Thoracic aorta (tissue), 2 donors: ENCODE data around the gene TRPM2. TPM values are rescaled to one million over a fixed set of nuclear protein-coding genes. Genes with fewer than 3 reads are reported as not detected.

ENCODE experiments used
- ATAC-seq: fragments of 150-250 bp; one replicate; pipeline ENCODE4 v1.8.0; 2017; ENCODE audit warnings: low read depth; ENCODE audit not compliant: insufficient number of reproducible peaks, low FRiP score
- DNase-seq: peaks from one replicate; pipeline ENCODE4 v3.0.0-alpha.2; 2020; ENCODE audit warnings: low spot score
- H3K27ac ChIP-seq, 2 donors: fragments of 200-600 bp; sonication (generic); 1 replicate in 1 of 2; 2 replicates in 1 of 2; pipeline ENCODE4 v1.5.1; 2016; ENCODE audit warnings: mild to moderate bottlenecking in 2 of 2, moderate library complexity in 2 of 2
- H3K27me3 ChIP-seq: fragments of 200-600 bp; sonication (generic); replicated peaks from 2 replicates; pipeline ENCODE4 v1.6.0; 2016; ENCODE audit warnings: mild to moderate bottlenecking; ENCODE audit not compliant: insufficient read depth
- H3K36me3 ChIP-seq: fragments of 200-600 bp; sonication (generic); one replicate; pipeline ENCODE4 v1.5.1; 2016
- H3K4me1 ChIP-seq, 2 donors: fragments of 200-600 bp; sonication (generic); 1 replicate in 1 of 2; 2 replicates in 1 of 2; pipeline versions ENCODE4 v1.5.1 to v1.6.0; 2016; ENCODE audit warnings: low read depth in 2 of 2, mild to moderate bottlenecking in 1 of 2; ENCODE audit not compliant: control insufficient read depth in 1 of 2
- H3K4me3 ChIP-seq: fragments of 200-600 bp; sonication (generic); 2 replicates; pipeline ENCODE4 v1.5.1; 2016; ENCODE audit warnings: mild to moderate bottlenecking
- H3K9me3 ChIP-seq: fragments of 200-600 bp; sonication (generic); 2 replicates; pipeline ENCODE4 v1.5.1; 2016
- CTCF ChIP-seq: fragments of 200-600 bp; sonication (generic); IDR thresholded peaks from one replicate; pipeline ENCODE4 v1.5.1; 2019; ENCODE audit warnings: antibody characterized with exemption
- total RNA-seq, 2 donors: library from RNA; depleted of rRNA; stranded (reverse); fragments of >200 nt; gene quantifications; one replicate each; pipeline versions ENCODE4 v1.1.0 to v1.2.3, GENCODE V29; 2016

The TRPM2 gene
- total RNA-seq, 2 donors from 2014 or later, result 10.4 to 12.9 TPM

- Histone ChIP-seq H3K27ac (no peak overlapping the region), H3K27me3 (no peaks in the 10 kb centered on the region), H3K4me3 (no peak overlapping the region), H3K9me3 (peaks cover 20% of the 10 kb centered on the region), H3K36me3 (peaks cover 3% of the 10 kb centered on the region), H3K4me1 (no peaks in the 10 kb centered on the region)
- DNase-seq (no peak), ATAC-seq (no peak)
- no peak for TF ChIP-seq CTCF
Observed at GRCh38 chr21:44382536-44382935, 29.1 kb downstream of the TRPM2 start.

GRCh38 chr21:44383216-44383615 lies 29.8 kb downstream of the TRPM2 start:
- Histone ChIP-seq H3K4me3 (no peak overlapping the region), H3K36me3 (peaks cover 3% of the 10 kb centered on the region), H3K27ac (no peak overlapping the region), H3K9me3 (peaks cover 20% of the 10 kb centered on the region), H3K4me1 (no peaks in the 10 kb centered on the region), H3K27me3 (no peaks in the 10 kb centered on the region)
- no peak for ATAC-seq
- no peak for TF ChIP-seq CTCF
- no peak for DNase-seq

- ATAC-seq (no peak), DNase-seq (no peak)
- TF ChIP-seq CTCF, result no peak
- H3K4me3 ChIP-seq, result no peak overlapping the region
- no peaks in the 10 kb centered on the region for H3K4me1 ChIP-seq
- H3K36me3 ChIP-seq, result peaks cover 3% of the 10 kb centered on the region
- peaks cover 20% of the 10 kb centered on the region for H3K9me3 ChIP-seq
- H3K27ac ChIP-seq, result no peak overlapping the region
- H3K27me3 ChIP-seq, result no peaks in the 10 kb centered on the region
Observed at GRCh38 chr21:44384968-44385367, 31.5 kb downstream of the TRPM2 start.

- Histone ChIP-seq H3K4me1 (no peaks in the 10 kb centered on the region), H3K9me3 (peaks cover 12% of the 10 kb centered on the region), H3K27ac (no peak overlapping the region), H3K36me3 (peaks cover under 1% of the 10 kb centered on the region), H3K27me3 (no peaks in the 10 kb centered on the region), H3K4me3 (no peak overlapping the region)
- DNase-seq (no peak), ATAC-seq (no peak)
- no peak for TF ChIP-seq CTCF
Observed at GRCh38 chr21:44389335-44389734, 35.9 kb downstream of the TRPM2 start.

GRCh38 chr21:44390886-44391285 lies 37.5 kb downstream of the TRPM2 start:
- no peaks in the 10 kb centered on the region for H3K27me3 ChIP-seq

More at GRCh38 chr21:44390886-44391285, 37.5 kb downstream of the TRPM2 start:
- no peak for DNase-seq
- Histone ChIP-seq H3K4me1 (no peaks in the 10 kb centered on the region), H3K4me3 (no peak overlapping the region), H3K36me3 (no peaks in the 10 kb centered on the region), H3K9me3 (no peaks in the 10 kb centered on the region), H3K27ac (no peak overlapping the region)
- no peak for ATAC-seq
- no peak for TF ChIP-seq CTCF
